GM12878 (cell line): ENCODE measurements around the gene RREB1. TPM values are rescaled to one million over a fixed set of nuclear protein-coding genes. Genes with fewer than 3 reads are reported as not detected.

ENCODE experiments used
- ATAC-seq: fragments of 200-7000 bp; cut with Tn5 transposase; 3 replicates; pipeline ENCODE4 v1.9.1; 2020; ENCODE audit warnings: mild to moderate bottlenecking, moderate library complexity
- BruUV-seq: library from RNA; stranded (reverse); fragments of 400-500 nt; replicated peaks from 2 replicates; lab custom pipeline; 2021; lab: Mats Ljungman, UMichigan
- CTCF ChIA-PET: fragments of 300-600 bp; sonication (Branson Sonifier 250); formaldehyde crosslinking; extraction: SDS; loops from one replicate; lab custom pipeline; 2021; ENCODE audit warnings: inconsistent platforms; lab: Yijun Ruan, JAX
- POLR2A ChIA-PET: fragments of 350-600 bp; formaldehyde crosslinking; extraction: SDS; loops from one replicate; lab custom pipeline; 2021; ENCODE audit warnings: inconsistent platforms; lab: Charles Lee
- RAD21 ChIA-PET: fragments of 300-600 bp; sonication (Branson Sonifier 250); formaldehyde crosslinking; loops from one replicate; lab custom pipeline; 2023; ENCODE audit warnings: antibody characterized with exemption; ENCODE audit not compliant: unreplicated experiment; lab: Charles Lee
- SMC1A ChIA-PET: fragments of 300-600 bp; sonication (Branson Sonifier 250); formaldehyde crosslinking; loops from one replicate; lab custom pipeline; 2023; ENCODE audit not compliant: unreplicated experiment, uncharacterized antibody; lab: Charles Lee
- DNase-seq: peaks from one replicate; pipeline ENCODE4 v3.0.0-alpha.2; 2011; ENCODE audit warnings: low read depth, low spot score
- FAIRE-seq: peaks from 3 replicates; lab custom pipeline; 2011; peaks lifted over from hg19 to GRCh38; lab: Jason Lieb, UNC
- H2AFZ ChIP-seq: 2 replicates; pipeline ENCODE4 v1.6.0; 2011; ENCODE audit warnings: low read depth, low read length, control low read depth; ENCODE audit not compliant: control insufficient read depth
- H3K27ac ChIP-seq: 2 replicates; pipeline ENCODE4 v1.5.1; 2011; ENCODE audit warnings: control low read depth; ENCODE audit not compliant: control insufficient read depth, insufficient read depth
- H3K27me3 ChIP-seq, 2 experiments: replicated peaks in 1 of 2; 2 replicates each; pipeline versions ENCODE4 v1.6.0 to v1.6.1; 2011; ENCODE audit warnings: low read length in 1 of 2; ENCODE audit not compliant: control insufficient read depth in 2 of 2, insufficient read depth in 2 of 2
- H3K36me3 ChIP-seq, 2 experiments: 2 replicates each; pipeline ENCODE4 v1.5.1; 2011; ENCODE audit warnings: low read length in 1 of 2; ENCODE audit not compliant: control insufficient read depth in 2 of 2, insufficient read depth in 2 of 2
- H3K4me1 ChIP-seq: 2 replicates; pipeline ENCODE4 v1.6.1; 2011; ENCODE audit warnings: mild to moderate bottlenecking, low read length, moderate library complexity, mixed read lengths; ENCODE audit not compliant: control insufficient read depth, insufficient read depth
- H3K4me2 ChIP-seq: 2 replicates; pipeline ENCODE4 v1.6.0; 2011; ENCODE audit warnings: control low read depth; ENCODE audit not compliant: control insufficient read depth, insufficient read depth
- H3K4me3 ChIP-seq: fragments of 200-600 bp; sonication (generic); 2 replicates; pipeline ENCODE4 v1.5.1; 2016
- H3K79me2 ChIP-seq: 2 replicates; pipeline ENCODE4 v1.6.0; 2011; ENCODE audit warnings: low read length; ENCODE audit not compliant: control insufficient read depth, insufficient read depth
- H3K9ac ChIP-seq: 2 replicates; pipeline ENCODE4 v1.8.0; 2011; ENCODE audit warnings: low read length, control low read depth, mixed read lengths; ENCODE audit not compliant: control insufficient read depth, insufficient read depth
- H3K9me3 ChIP-seq: replicated peaks from 3 replicates; pipeline ENCODE4 v1.5.1; 2011; ENCODE audit warnings: mild to moderate bottlenecking, low read length; ENCODE audit not compliant: control insufficient read depth, insufficient read depth
- H4K20me1 ChIP-seq: 2 replicates; pipeline ENCODE4 v1.6.0; 2011; ENCODE audit not compliant: control insufficient read depth, insufficient read depth
- ATF2 ChIP-seq: IDR thresholded peaks from 2 replicates; pipeline ENCODE4 v1.6.1; 2012; ENCODE audit warnings: low read length, inconsistent platforms
- ATF3 ChIP-seq: IDR thresholded peaks from 2 replicates; pipeline ENCODE4 v1.6.1; 2011; ENCODE audit warnings: low read depth, mild to moderate bottlenecking, low read length, moderate library complexity, borderline replicate concordance; ENCODE audit errors: extremely low read depth
- CBFB ChIP-seq: IDR thresholded peaks from 2 replicates; pipeline ENCODE4 v1.6.1; 2016; ENCODE audit warnings: antibody characterized with exemption, low read depth
- CEBPZ ChIP-seq: fragments of 150-350 bp; IDR thresholded peaks from 2 replicates; pipeline ENCODE4 v1.6.1; 2016; ENCODE audit warnings: low read depth, low read length
- CHD2 ChIP-seq: IDR thresholded peaks from 2 replicates; pipeline ENCODE4 v1.6.1; 2011; ENCODE audit warnings: low read depth, low read length, improper control_type of control experiment, borderline replicate concordance
- CREB1 ChIP-seq: IDR thresholded peaks from 2 replicates; pipeline ENCODE4 v1.6.1; 2012; ENCODE audit warnings: low read depth, mild to moderate bottlenecking, inconsistent platforms
- EED ChIP-seq: sonication (generic); IDR thresholded peaks from 2 replicates; pipeline ENCODE4 v1.6.1; 2016; ENCODE audit warnings: antibody characterized with exemption, low read depth
- HDGF ChIP-seq: fragments of 450-650 bp; IDR thresholded peaks from 2 replicates; pipeline ENCODE4 v1.6.1; 2016; ENCODE audit warnings: antibody characterized with exemption
- IKZF1 ChIP-seq: fragments of 450-650 bp; conservative IDR thresholded peaks from 2 replicates; pipeline ENCODE4 v1.6.1; 2017; ENCODE audit warnings: antibody characterized with exemption, mild to moderate bottlenecking
- MAX ChIP-seq: IDR thresholded peaks from 2 replicates; pipeline ENCODE4 v1.6.1; 2012; ENCODE audit warnings: low read depth, low read length, improper control_type of control experiment
- MXI1 ChIP-seq: fragments of 150-350 bp; IDR thresholded peaks from 2 replicates; pipeline ENCODE4 v1.6.1; 2011; ENCODE audit warnings: low read depth, mild to moderate bottlenecking, inconsistent platforms, low read length, improper control_type of control experiment
- NBN ChIP-seq: fragments of 450-650 bp; IDR thresholded peaks from 2 replicates; pipeline ENCODE4 v1.6.1; 2016
- POLR2AphosphoS5 ChIP-seq: IDR thresholded peaks from 2 replicates; pipeline ENCODE4 v1.6.1; 2011; ENCODE audit warnings: mild to moderate bottlenecking, low read length, inconsistent platforms
- POU2F2 ChIP-seq: IDR thresholded peaks from 3 replicates; pipeline ENCODE4 v1.6.1; 2011; ENCODE audit warnings: low read depth, mild to moderate bottlenecking, low read length, borderline replicate concordance
- RELB ChIP-seq: fragments of 450-650 bp; IDR thresholded peaks from 2 replicates; pipeline ENCODE4 v1.6.1; 2017; ENCODE audit warnings: low read depth, mild to moderate bottlenecking, moderate library complexity
- RUNX3 ChIP-seq: IDR thresholded peaks from 2 replicates; pipeline ENCODE4 v1.6.1; 2012; ENCODE audit warnings: low read length, inconsistent platforms
- TCF12 ChIP-seq: IDR thresholded peaks from 2 replicates; pipeline ENCODE4 v1.6.1; 2011; ENCODE audit warnings: low read depth, mild to moderate bottlenecking, low read length
- WGBS: methylation state at CpG from one replicate; pipeline ENCODE4 v1.1.6; 2016; ENCODE audit warnings: low lambda C conversion rate; ENCODE audit not compliant: insufficient replicate concordance, insufficient coverage; ENCODE audit errors: missing lambda C conversion rate; 5-methylcytosine and 5-hydroxymethylcytosine counted together
- in situ Hi-C: fragments of 300-500 bp; cut with MboI; formaldehyde crosslinking; loops from 9 replicates; pipeline ENCODE4 v1.14.3; 2018; ENCODE audit warnings: mixed read lengths
- intact Hi-C: fragments of 100-400 bp; cut with micrococcal nuclease; formaldehyde crosslinking; loops from one replicate; pipeline ENCODE4 v1.14.2; 2022; ENCODE audit not compliant: unreplicated experiment
- polyA plus RNA-seq, 11 experiments: library from polyadenylated mRNA; depleted of rRNA in 4 of 11; unstranded in 6 of 11; stranded (reverse) in 5 of 11; fragments of >200 nt; fragmentation: Nextera tagmentation in 4 of 11; fragmentation: Illumina TruSeq in 1 of 11; extraction: Ambion mirVana in 4 of 11; extraction: Trizol in 1 of 11; gene quantifications; 1 replicate in 1 of 11; 2 replicates in 10 of 11; pipeline versions ENCODE4 v1.2.1 to v1.2.3, GENCODE V29; 2011 to 2016; ENCODE audit warnings: inconsistent platforms in 2 of 11, missing spikeins in 2 of 11, low read depth in 1 of 11
- total RNA-seq, 4 experiments: library from RNA; depleted of rRNA in 3 of 4; stranded (reverse); fragments of >200 nt in 3 of 4; fragmentation: Illumina TruSeq in 1 of 4; extraction: Trizol in 1 of 4; gene quantifications; 2 replicates each; pipeline versions ENCODE4 v1.2.1 to v1.2.3, GENCODE V29; 2013 to 2021

The RREB1 gene
- total and polyA plus RNA-seq, 10 of the 15 experiments (the other 5 are each of a cell fraction or from before 2014, with no cell fraction given), result 1.9 to 30.3 (median 8.6) TPM

GRCh38 chr6:7112741-7113313, 5.1 kb downstream of the RREB1 start:
- DNase-seq, result peak; percentile 41
- Histone ChIP-seq H3K4me3 (peak overlapping the region; percentile 72), H3K27ac (peak overlapping the region; percentile 36), H3K9me3 (no peaks in the 10 kb centered on the region), H3K36me3 (peaks cover 0 to 2% of the 10 kb centered on the region in 2 experiments; a peak in 1 of 4 replicates), H3K79me2 (peaks cover 100% of the 10 kb centered on the region), H3K9ac (peak overlapping the region; percentile 26), H2AFZ (no peak overlapping the region), H3K4me2 (peak overlapping the region; percentile 90), H3K4me1 (peaks cover 28% of the 10 kb centered on the region), H3K27me3 (no peaks in the 10 kb centered on the region), H4K20me1 (peaks cover 10% of the 10 kb centered on the region)
- intact Hi-C loops, result loop anchor here (2.0 kb wide), 1 partner anchor 22 kb away; no protein-coding TSS in a partner anchor
- SMC1A ChIA-PET, result interaction anchor here (1.3 to 10.2 kb wide), 8 partner anchors 10 to 131 kb away, joined by 3 to 94 read pairs (median 18); no protein-coding TSS in a partner anchor
- in situ Hi-C loops, result no loop called here
- CTCF ChIA-PET, result interaction anchor here (0.9 to 1.8 kb wide), 3 partner anchors 12 to 26 kb away, joined by 3 to 7 read pairs (median 3); no protein-coding TSS in a partner anchor
- no peak for FAIRE-seq
- POLR2A ChIA-PET, result interaction anchor here (1.1 to 2.1 kb wide), 6 partner anchors 15 to 41 kb away, joined by 3 to 8 read pairs (median 5); no protein-coding TSS in a partner anchor
- ATAC-seq, result peak; percentile 55
- 16% methylated on average over 15 of the region's 15 CpGs for WGBS
- BruUV-seq, result no TSS peak
- RAD21 ChIA-PET, result interaction anchor here (0.8 to 5.6 kb wide), 6 partner anchors 19 to 313 kb away, joined by 3 to 62 read pairs (median 4); no protein-coding TSS in a partner anchor
- TF ChIP-seq ATF3, result no peak
- TF ChIP-seq MAX, result no peak
- no peak for TF ChIP-seq CBFB
- TF ChIP-seq ATF2, result 0 out of 2 replicates have a peak, but pooled peaks have one; percentile 12
- peak; percentile 64; the same call in 1 of the 2 replicates for TF ChIP-seq MXI1
- 0 out of 2 replicates have a peak, but pooled peaks have one; percentile 33 for TF ChIP-seq CREB1
- TF ChIP-seq NBN, result 0 out of 2 replicates have a peak, but pooled peaks have one; percentile 48
- TF ChIP-seq EED, result no peak
- no peak for TF ChIP-seq CHD2
- peak; percentile 65; the same call in 1 of the 2 replicates for TF ChIP-seq HDGF
- TF ChIP-seq POU2F2, result no peak
- TF ChIP-seq RUNX3, result peak; percentile 9; the same call in 1 of the 2 replicates
- TF ChIP-seq IKZF1, result peak; percentile 34; the same call in 1 of the 2 replicates
- peak; percentile 23; the same call in 1 of the 2 replicates for TF ChIP-seq RELB
- TF ChIP-seq POLR2AphosphoS5, result peak; percentile 42; the same call in 1 of the 2 replicates
- no peak for TF ChIP-seq TCF12
- no peak for TF ChIP-seq CEBPZ
